ENCODE data around the gene UBE2F. TPM values are rescaled to one million over a fixed set of nuclear protein-coding genes. Genes with fewer than 3 reads are reported as not detected.
"Not testable (repeated sequence)": the region's sequence is repeated elsewhere in the genome, so short reads cannot be mapped to it uniquely, and the experiment has no call there.

Gene UBE2F
- total RNA-seq, 1 donor from 2014 or later, result 31.2 TPM

GRCh38 chr2:237979331-237979730 is 12.5 kb downstream of the UBE2F start:
- DNase-seq (ENCODE audit: low read depth in 2 of 2), result no peak

GRCh38 chr2:237980087-237980486 is 13.3 kb downstream of the UBE2F start:
- DNase-seq (ENCODE audit: low read depth in 2 of 2), result peak; percentile 24 to 48

GRCh38 chr2:237980751-237981150 is 13.9 kb downstream of the UBE2F start:
- DNase-seq (ENCODE audit: low read depth in 2 of 2), result no peak

GRCh38 chr2:237981621-237982020 is 14.8 kb downstream of the UBE2F start:
- DNase-seq (ENCODE audit: low read depth in 2 of 2), result not testable (repeated sequence)

- DNase-seq (ENCODE audit: low read depth in 2 of 2), result no peak
Measured at GRCh38 chr2:237982039-237982725, 15.4 kb downstream of the UBE2F start.

GRCh38 chr2:237983922-237984321 is 17.1 kb downstream of the UBE2F start:
- DNase-seq (ENCODE audit: low read depth in 2 of 2), result no peak

GRCh38 chr2:237987268-237987667 is 20.5 kb downstream of the UBE2F start:
- DNase-seq (ENCODE audit: low read depth in 2 of 2), result no peak

- DNase-seq (ENCODE audit: low read depth in 2 of 2), result no peak
Measured at GRCh38 chr2:237993701-237994100, 26.9 kb downstream of the UBE2F start.

- no peak for DNase-seq (ENCODE audit: low read depth in 2 of 2)
Measured at GRCh38 chr2:237995036-237995435, 28.2 kb downstream of the UBE2F start.

GRCh38 chr2:237996021-237996593 is 29.3 kb downstream of the UBE2F start:
- DNase-seq (ENCODE audit: low read depth in 2 of 2), result no peak

GRCh38 chr2:237997521-237997920 is 30.7 kb downstream of the UBE2F start:
- no peak for DNase-seq (ENCODE audit: low read depth in 2 of 2)

GRCh38 chr2:237998530-237998929 is 31.7 kb downstream of the UBE2F start:
- peak; percentile 54 to 97 for DNase-seq (ENCODE audit: low read depth in 2 of 2)

GRCh38 chr2:238003234-238004031 is 36.6 kb downstream of the UBE2F start:
- DNase-seq (ENCODE audit: low read depth in 2 of 2), result no peak

- no peak for DNase-seq (ENCODE audit: low read depth in 2 of 2)
Measured at GRCh38 chr2:238004077-238004830, 37.4 kb downstream of the UBE2F start.

- DNase-seq (ENCODE audit: low read depth in 2 of 2), result no peak
Measured at GRCh38 chr2:238005528-238005927, 38.7 kb downstream of the UBE2F start.

GRCh38 chr2:238006510-238006909 is 39.7 kb downstream of the UBE2F start:
- no peak for DNase-seq (ENCODE audit: low read depth in 2 of 2)

- no peak for DNase-seq (ENCODE audit: low read depth in 2 of 2)
Measured at GRCh38 chr2:238007924-238008323, 41.1 kb downstream of the UBE2F start.

GRCh38 chr2:238009563-238009962 is 42.7 kb downstream of the UBE2F start:
- no peak for DNase-seq (ENCODE audit: low read depth in 2 of 2)

GRCh38 chr2:238010572-238010971 is 43.8 kb downstream of the UBE2F start:
- DNase-seq (ENCODE audit: low read depth in 2 of 2), result no peak

GRCh38 chr2:238013806-238014205 is 47.0 kb downstream of the UBE2F start:
- DNase-seq (ENCODE audit: low read depth in 2 of 2), result no peak

GRCh38 chr2:238015705-238016104 is 48.9 kb downstream of the UBE2F start:
- DNase-seq (ENCODE audit: low read depth in 2 of 2), result no peak

GRCh38 chr2:238016526-238016925 is 49.7 kb downstream of the UBE2F start:
- DNase-seq (ENCODE audit: low read depth in 2 of 2), result peak in 1 of 2 donors; percentile 54
